AG10803 (cell line): Measurements from ENCODE around the gene PGAP2.

Experiments used
- DNase-seq: peaks from one replicate; pipeline ENCODE4 v3.0.0; 2010; ENCODE audit warnings: low read depth
- H3K4me3 ChIP-seq: 2 replicates; pipeline ENCODE4 v1.5.1; 2011; ENCODE audit warnings: mild to moderate bottlenecking, low read length, control low read depth
- TF ChIP-seq, protein P1 (sequence below): conservative IDR thresholded peaks from 2 replicates; pipeline ENCODE4 v1.5.1; 2011; ENCODE audit warnings: mild to moderate bottlenecking, low read length, control low read depth, inconsistent platforms

Gene PGAP2

DNA sequence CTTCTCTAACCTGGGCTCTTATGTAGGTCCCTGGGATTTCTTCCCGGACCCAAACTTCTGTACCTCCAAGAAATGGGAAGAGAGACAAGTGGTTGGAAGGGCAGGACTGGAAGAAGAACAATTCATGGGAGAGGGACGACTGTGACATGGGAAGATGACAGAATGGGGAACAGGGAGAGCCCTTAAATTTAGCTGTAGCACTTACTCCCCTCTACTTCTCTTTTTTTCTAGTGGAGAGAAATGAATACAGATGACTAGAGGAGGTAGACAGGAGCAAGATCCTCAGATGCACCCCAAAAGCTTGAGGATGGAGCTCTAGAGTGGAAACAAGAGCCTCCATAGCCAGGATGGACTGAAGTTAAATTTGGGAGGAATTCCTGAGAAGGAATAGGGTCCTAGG lies 30.1 kb downstream of the PGAP2 start:
- no peak overlapping the region for H3K4me3 ChIP-seq
- no peak for DNase-seq
- TF ChIP-seq, protein P1, sequence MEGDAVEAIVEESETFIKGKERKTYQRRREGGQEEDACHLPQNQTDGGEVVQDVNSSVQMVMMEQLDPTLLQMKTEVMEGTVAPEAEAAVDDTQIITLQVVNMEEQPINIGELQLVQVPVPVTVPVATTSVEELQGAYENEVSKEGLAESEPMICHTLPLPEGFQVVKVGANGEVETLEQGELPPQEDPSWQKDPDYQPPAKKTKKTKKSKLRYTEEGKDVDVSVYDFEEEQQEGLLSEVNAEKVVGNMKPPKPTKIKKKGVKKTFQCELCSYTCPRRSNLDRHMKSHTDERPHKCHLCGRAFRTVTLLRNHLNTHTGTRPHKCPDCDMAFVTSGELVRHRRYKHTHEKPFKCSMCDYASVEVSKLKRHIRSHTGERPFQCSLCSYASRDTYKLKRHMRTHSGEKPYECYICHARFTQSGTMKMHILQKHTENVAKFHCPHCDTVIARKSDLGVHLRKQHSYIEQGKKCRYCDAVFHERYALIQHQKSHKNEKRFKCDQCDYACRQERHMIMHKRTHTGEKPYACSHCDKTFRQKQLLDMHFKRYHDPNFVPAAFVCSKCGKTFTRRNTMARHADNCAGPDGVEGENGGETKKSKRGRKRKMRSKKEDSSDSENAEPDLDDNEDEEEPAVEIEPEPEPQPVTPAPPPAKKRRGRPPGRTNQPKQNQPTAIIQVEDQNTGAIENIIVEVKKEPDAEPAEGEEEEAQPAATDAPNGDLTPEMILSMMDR = no peak

DNA sequence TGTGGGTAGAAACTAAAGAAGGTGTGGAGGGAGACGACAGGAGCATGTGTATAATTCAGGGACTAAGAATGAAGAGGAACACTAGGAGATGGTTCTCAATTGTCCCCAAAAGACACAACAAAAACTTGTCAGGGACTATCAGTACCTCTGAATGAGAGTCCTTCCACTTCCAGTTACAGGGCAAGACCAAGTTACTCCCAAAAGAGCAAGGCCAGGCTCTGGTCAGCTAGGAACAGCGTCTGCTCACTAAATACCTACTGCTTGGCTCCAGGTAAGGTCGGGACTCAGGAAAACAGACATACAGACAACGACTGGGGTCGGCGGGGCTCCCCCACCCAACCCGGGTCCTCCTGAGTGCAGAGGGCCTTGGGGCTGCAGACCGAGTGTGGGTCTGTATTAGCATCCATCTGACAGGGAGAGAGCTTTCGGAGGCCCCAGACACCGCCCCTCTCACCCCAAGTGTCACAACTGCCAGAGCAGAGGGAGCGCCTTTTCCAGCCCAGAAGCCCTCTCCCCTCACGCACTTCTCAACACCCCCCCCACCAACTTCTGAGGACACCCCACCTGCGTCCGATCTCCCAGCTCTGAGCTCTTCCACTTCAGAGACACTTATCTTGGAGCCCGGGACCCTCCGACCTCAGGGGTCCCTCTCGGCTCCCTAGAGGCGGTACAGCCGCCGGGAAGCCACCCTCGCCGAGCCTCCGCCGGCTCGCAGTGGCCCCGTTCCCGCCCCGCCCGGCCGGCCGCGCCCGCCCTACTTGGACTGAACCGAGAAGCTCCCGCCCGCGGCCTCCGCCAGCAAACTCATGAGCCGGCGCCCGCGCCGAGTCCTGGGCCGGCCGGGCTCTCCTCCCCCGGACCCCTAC lies 31.9 kb downstream of the PGAP2 start:
- no peak for DNase-seq
- TF ChIP-seq, protein P1 = no peak
- H3K4me3 ChIP-seq = peak overlapping the region; percentile 79

DNA sequence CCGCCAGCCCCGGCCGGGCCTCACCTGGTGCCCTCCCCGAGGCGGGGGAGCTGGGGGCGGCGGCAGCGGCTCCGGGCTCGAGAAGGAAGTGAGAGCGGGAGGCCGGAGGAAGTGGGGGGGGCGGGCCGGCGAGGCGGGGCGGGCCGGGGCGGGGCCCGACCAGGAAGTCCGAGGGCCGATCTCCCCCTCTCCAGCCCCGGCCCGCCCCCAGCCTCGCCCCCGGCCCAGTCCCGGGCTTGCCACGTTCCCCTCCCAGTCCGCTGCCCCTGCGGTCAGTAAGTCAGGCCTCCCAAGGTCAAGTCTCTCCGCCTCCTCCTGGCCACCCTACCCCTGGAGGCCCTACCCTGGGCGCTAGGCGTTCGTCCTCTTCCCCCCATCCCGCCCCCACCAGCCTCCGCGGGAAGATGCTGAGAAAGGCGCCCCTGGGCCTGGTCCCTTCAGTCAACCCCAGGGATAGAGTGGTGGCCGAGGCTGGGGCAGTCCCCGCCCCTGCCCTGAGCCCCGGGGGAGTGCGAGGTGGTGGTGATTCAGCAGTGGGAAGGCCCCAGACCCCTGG lies 32.6 kb downstream of the PGAP2 start, which contains the start of gene RHOG:
TSS of gene RHOG (minus strand) at position 90 of the 556 bp plus-strand sequence. CDS start 12,821 bp downstream, outside the sequence.
- TF ChIP-seq, protein P1 = no peak
- DNase-seq = peak; percentile 83
- H3K4me3 ChIP-seq = peak within 1 kb of the TSS; percentile 79

DNA sequence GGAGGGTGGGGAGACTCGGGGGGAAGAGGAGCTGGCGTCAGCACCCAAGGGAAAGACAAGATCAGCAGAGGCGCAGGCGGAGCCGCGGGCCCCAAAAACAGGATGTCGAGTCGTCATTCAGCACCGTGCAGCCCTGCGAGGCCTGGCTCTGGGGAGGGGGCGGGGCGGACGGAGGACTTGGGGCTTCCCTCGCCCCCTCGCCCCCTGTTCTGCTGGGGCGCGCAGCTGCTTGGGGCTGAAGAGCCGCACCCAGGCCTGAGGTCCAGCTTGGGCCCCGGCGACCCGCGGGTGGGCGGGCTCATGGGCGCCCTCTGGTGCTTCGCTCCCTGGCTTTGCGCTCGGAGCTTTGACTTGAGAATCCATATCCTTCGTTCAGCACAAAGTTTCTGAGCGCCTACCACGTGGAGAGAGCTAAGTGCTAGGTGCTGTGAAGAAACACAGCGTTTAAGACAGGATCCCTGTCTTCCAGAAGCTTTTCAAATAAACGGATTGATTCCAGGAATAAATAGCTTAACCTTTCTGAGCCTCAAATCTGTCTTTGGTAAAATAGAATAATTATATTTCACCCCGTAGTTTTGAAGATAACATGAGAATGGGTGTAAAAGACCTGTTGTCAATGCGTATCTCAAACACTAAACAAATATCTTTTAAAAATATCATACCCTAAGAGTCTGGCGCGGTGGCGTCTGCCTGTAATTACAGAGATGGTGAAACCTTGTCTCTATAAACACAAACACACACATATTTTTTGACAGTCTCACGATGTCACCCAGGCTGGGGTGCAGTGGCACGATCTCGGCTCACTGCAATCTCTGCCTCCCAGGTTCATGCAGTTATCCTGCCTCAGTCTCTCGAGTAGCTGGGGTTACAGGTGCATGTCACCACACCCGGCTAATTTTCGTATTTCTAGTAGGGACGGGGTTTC lies 33.3 kb downstream of the PGAP2 start:
- TF ChIP-seq, protein P1 = peak; percentile 79
- peak; percentile 81 for DNase-seq
- H3K4me3 ChIP-seq = peak overlapping the region; percentile 68

DNA sequence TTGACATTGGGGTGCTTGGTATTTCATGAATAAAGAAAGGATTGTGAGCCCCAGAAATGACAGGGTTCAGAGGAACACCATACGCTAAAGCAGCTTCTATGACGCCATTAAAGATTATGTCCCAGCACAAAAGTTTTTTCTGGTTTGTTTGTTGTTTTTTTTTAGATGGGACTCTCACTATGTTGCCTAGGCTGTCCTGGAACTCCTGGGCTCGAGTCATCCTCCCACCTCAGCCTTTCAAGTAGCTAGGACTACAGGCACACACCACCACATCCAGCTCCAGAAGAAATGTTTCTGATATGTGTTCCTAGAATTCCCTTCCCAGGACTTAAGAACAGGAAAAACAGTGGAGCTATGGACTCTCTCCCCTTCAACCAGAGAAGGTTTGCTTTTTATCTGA lies 35.0 kb downstream of the PGAP2 start:
- no peak overlapping the region for H3K4me3 ChIP-seq
- TF ChIP-seq, protein P1 = no peak
- DNase-seq = no peak

DNA sequence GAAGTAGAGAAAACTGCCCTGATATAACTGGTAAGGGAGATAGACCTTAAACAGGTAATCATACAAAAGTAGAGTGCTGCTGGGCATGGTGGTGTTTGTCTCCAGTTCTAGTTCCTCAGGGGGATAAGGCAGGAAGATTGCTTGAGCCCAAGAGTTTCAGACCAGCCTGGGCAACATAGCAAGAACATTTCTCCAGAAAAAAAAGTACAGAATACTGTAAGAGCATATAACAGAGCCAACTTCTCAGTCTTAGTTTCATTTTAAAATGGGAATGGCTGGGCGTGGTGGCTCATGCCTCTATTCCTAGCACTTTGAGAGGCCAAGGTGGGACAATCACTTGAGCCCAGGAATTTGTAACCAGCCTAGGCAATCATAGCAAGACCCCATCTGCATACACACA lies 36.9 kb downstream of the PGAP2 start:
- no peak for DNase-seq
- TF ChIP-seq, protein P1 = no peak
- no peak overlapping the region for H3K4me3 ChIP-seq
